Right lobe of liver (tissue), 4 donors: Measurements from ENCODE around the gene DPPA2.

Source experiments
- CTCF ChIP-seq, 4 donors: fragments of 200-600 bp in 3 of 4; fragments of 450-650 bp in 1 of 4; IDR thresholded peaks; one replicate each; pipeline versions ENCODE4 v1.5.1 to v1.8.0; 2016 to 2022; ENCODE audit warnings: antibody characterized with exemption in 4 of 4, mild to moderate bottlenecking in 2 of 4
- POLR2A ChIP-seq: fragments of 450-650 bp; IDR thresholded peaks from one replicate; pipeline ENCODE4 v1.6.1; 2017; ENCODE audit warnings: antibody characterized with exemption, mild to moderate bottlenecking
- donor health status: DM: no; HTN: no; CAD: no.
- donor health status: DM: no; HTN: no; CAD: no.
- donor health status: DM: no; HTN: yes; CAD: no.

DNA sequence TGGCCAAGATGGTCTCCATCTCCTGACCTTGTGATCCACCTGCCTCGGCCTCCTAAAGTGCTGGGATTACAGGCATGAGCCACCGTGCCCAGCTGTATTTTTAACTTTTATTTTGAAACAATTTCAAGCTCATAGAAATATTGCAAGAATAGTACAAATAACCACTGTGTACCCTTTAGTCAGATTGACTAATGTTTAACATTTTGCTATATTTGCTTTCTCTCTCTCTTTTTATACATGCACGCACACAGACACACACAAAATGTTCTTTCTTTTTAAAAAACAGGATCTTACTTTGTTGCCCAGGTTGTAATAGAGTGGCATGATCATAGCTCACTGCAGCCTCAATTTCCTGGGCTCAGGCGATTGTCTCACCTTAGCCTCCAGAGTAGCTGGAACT, 46.5 kb upstream of the DPPA2 start:
- TF ChIP-seq CTCF (IDR thresholded peaks at IDR 0.05): no peak
- TF ChIP-seq POLR2A: no peak
